GM23338 (cell line): ENCODE measurements around the gene RAD50. TPM values are rescaled to one million over a fixed set of nuclear protein-coding genes. Genes with fewer than 3 reads are reported as not detected.
A peak's percentile ranks its signal among the peaks of the same experiment; 100 is the strongest.

Source experiments
- ATAC-seq: fragments of 200-7000 bp; cut with Tn5 transposase; 3 replicates; pipeline ENCODE4 v1.9.1; 2020
- DNase-seq: peaks from one replicate; pipeline ENCODE4 v3.0.0-alpha.2; 2015; ENCODE audit warnings: low spot score
- H2AFZ ChIP-seq: fragments of 200-600 bp; sonication (generic); 2 replicates; pipeline ENCODE4 v1.8.0; 2016; ENCODE audit warnings: antibody characterized with exemption, mild to moderate bottlenecking, moderate library complexity
- H3F3A ChIP-seq: fragments of 200-600 bp; sonication (generic); replicated peaks from 2 replicates; pipeline ENCODE4 v1.8.0; 2017; ENCODE audit warnings: antibody characterized with exemption, mixed run types, low read depth
- H3K27ac ChIP-seq: fragments of 200-600 bp; sonication (generic); 2 replicates; pipeline ENCODE4 v1.6.1; 2016; ENCODE audit warnings: low read depth
- H3K27me3 ChIP-seq: fragments of 200-600 bp; sonication (generic); 2 replicates; pipeline ENCODE4 v1.8.0; 2016; ENCODE audit warnings: mild to moderate bottlenecking, mixed run types, moderate library complexity; ENCODE audit not compliant: insufficient read depth
- H3K36me3 ChIP-seq: fragments of 200-600 bp; sonication (generic); 2 replicates; pipeline ENCODE4 v1.8.0; 2016; ENCODE audit warnings: mild to moderate bottlenecking; ENCODE audit not compliant: insufficient read depth
- H3K4me1 ChIP-seq: fragments of 200-600 bp; sonication (generic); 2 replicates; pipeline ENCODE4 v1.8.0; 2016; ENCODE audit warnings: mild to moderate bottlenecking, moderate library complexity; ENCODE audit not compliant: insufficient read depth
- H3K4me2 ChIP-seq: fragments of 200-600 bp; sonication (generic); 2 replicates; pipeline ENCODE4 v1.7.1; 2017; ENCODE audit warnings: mixed run types
- H3K4me3 ChIP-seq: fragments of 200-600 bp; sonication (generic); 2 replicates; pipeline ENCODE4 v1.6.1; 2016; ENCODE audit warnings: mixed run types
- H3K79me2 ChIP-seq: fragments of 200-600 bp; sonication (generic); replicated peaks from 2 replicates; pipeline ENCODE4 v1.8.0; 2017; ENCODE audit warnings: mild to moderate bottlenecking; ENCODE audit not compliant: insufficient read depth
- H3K9me2 ChIP-seq: fragments of 200-600 bp; sonication (generic); 2 replicates; pipeline ENCODE4 v1.8.0; 2017; ENCODE audit not compliant: insufficient read depth
- H4K20me1 ChIP-seq: fragments of 200-600 bp; sonication (generic); replicated peaks from 2 replicates; pipeline ENCODE4 v1.8.0; 2017; ENCODE audit warnings: mild to moderate bottlenecking; ENCODE audit not compliant: insufficient read depth
- H3K27ac Mint-ChIP-seq: 2 replicates; pipeline ENCODE4 v1.8.0; 2020; ENCODE audit warnings: inconsistent platforms, mild to moderate bottlenecking, moderate library complexity, mixed read lengths
- H3K27me3 Mint-ChIP-seq: 3 replicates; pipeline ENCODE4 v1.8.0; 2022; ENCODE audit warnings: low read depth, mild to moderate bottlenecking, moderate library complexity, mixed read lengths, inconsistent platforms; ENCODE audit not compliant: insufficient read depth, poor library complexity
- H3K36me3 Mint-ChIP-seq: 3 replicates; pipeline ENCODE4 v1.8.0; 2021; ENCODE audit warnings: low read depth, mild to moderate bottlenecking, inconsistent platforms, moderate library complexity, mixed read lengths
- H3K4me1 Mint-ChIP-seq: 3 replicates; pipeline ENCODE4 v1.8.0; 2020; ENCODE audit warnings: mild to moderate bottlenecking, inconsistent platforms, mixed read lengths
- H3K4me3 Mint-ChIP-seq: 3 replicates; pipeline ENCODE4 v1.8.0; 2021; ENCODE audit warnings: moderate library complexity, mild to moderate bottlenecking, inconsistent platforms, mixed read lengths
- H3K9me3 Mint-ChIP-seq: 3 replicates; pipeline ENCODE4 v1.8.0; 2020; ENCODE audit warnings: moderate library complexity, mild to moderate bottlenecking, inconsistent platforms, mixed read lengths
- CREB1 ChIP-seq: fragments of 250-450 bp; sonication (Bioruptor Pico); IDR thresholded peaks from 2 replicates; pipeline ENCODE4 v1.5.0; 2020; ENCODE audit warnings: low read depth, mild to moderate bottlenecking, moderate library complexity
- CTCF ChIP-seq, 2 experiments: fragments of 200-600 bp in 1 of 2; sonication (generic) in 1 of 2; conservative IDR thresholded peaks; 2 replicates each; pipeline versions ENCODE4 v1.5.1 to v1.6.1; 2016 to 2017; ENCODE audit warnings: antibody characterized with exemption in 2 of 2, low read depth in 2 of 2, mild to moderate bottlenecking in 2 of 2, moderate library complexity in 1 of 2
- ETS1 ChIP-seq: IDR thresholded peaks from 2 replicates; pipeline ENCODE4 v1.6.1; 2016; ENCODE audit warnings: antibody characterized with exemption
- EZH2 ChIP-seq: fragments of 200-600 bp; sonication (generic); IDR thresholded peaks from one replicate; pipeline ENCODE4 v1.8.0; 2017; ENCODE audit warnings: antibody characterized with exemption, mild to moderate bottlenecking, low read depth; ENCODE audit not compliant: unreplicated experiment
- EZH2phosphoT487 ChIP-seq: fragments of 200-600 bp; sonication (generic); IDR thresholded peaks from one replicate; pipeline ENCODE4 v1.8.1; 2018; ENCODE audit warnings: antibody characterized with exemption; ENCODE audit not compliant: unreplicated experiment
- JUNB ChIP-seq: IDR thresholded peaks from one replicate; pipeline ENCODE4 v1.6.1; 2016; ENCODE audit warnings: antibody characterized with exemption; ENCODE audit not compliant: unreplicated experiment
- NANOG ChIP-seq: IDR thresholded peaks from 2 replicates; pipeline ENCODE4 v1.6.1; 2016; ENCODE audit warnings: antibody characterized with exemption, borderline replicate concordance
- POLR2AphosphoS5 ChIP-seq: IDR thresholded peaks from 2 replicates; pipeline ENCODE4 v1.6.1; 2016; ENCODE audit warnings: antibody characterized with exemption, low read depth
- REST ChIP-seq: IDR thresholded peaks from one replicate; pipeline ENCODE4 v1.6.1; 2018; ENCODE audit warnings: antibody characterized with exemption; ENCODE audit not compliant: unreplicated experiment
- STAT1 ChIP-seq: IDR thresholded peaks from one replicate; pipeline ENCODE4 v1.6.1; 2016; ENCODE audit warnings: antibody characterized with exemption; ENCODE audit not compliant: unreplicated experiment
- ZNF114 ChIP-seq: fragments of 250-450 bp; sonication (Bioruptor Pico); IDR thresholded peaks from 2 replicates; pipeline ENCODE4 v1.5.0; 2020; ENCODE audit warnings: mild to moderate bottlenecking, moderate library complexity
- ZNF331 ChIP-seq: fragments of 250-450 bp; sonication (Bioruptor Pico); IDR thresholded peaks from 2 replicates; pipeline ENCODE4 v1.5.0; 2020; ENCODE audit warnings: low read depth, mild to moderate bottlenecking, moderate library complexity
- polyA plus RNA-seq: library from polyadenylated mRNA; unstranded; fragments of >200 nt; fragmentation: Nextera tagmentation; extraction: Ambion mirVana; gene quantifications from 2 replicates; pipeline ENCODE4 v1.2.1, GENCODE V29; 2016
- total RNA-seq: library from RNA; depleted of rRNA; stranded (reverse); fragments of >200 nt; shearing (Covaris generic); gene quantifications from 2 replicates; pipeline ENCODE4 v1.2.3, GENCODE V29; 2014

RAD50 gene
- total and polyA plus RNA-seq, 2 experiments from 2014 or later: 27.0 to 52.2 TPM

- no peak overlapping the region for H3K27ac Mint-ChIP-seq
Measured at GRCh38 chr5:132549576-132549975, 7.2 kb upstream of the RAD50 start.

GRCh38 chr5:132556153-132556762 is 519 bp upstream of the RAD50 start:
- 0 out of 2 replicates have a peak, but pooled peaks cover 3% of the 10 kb centered on the region for H3F3A ChIP-seq
- H3K9me2 ChIP-seq: no peaks in the 10 kb centered on the region
- DNase-seq (no peak), ATAC-seq (no peak)
- Mint-ChIP-seq H3K4me1 (peaks cover 7% of the 10 kb centered on the region), H3K36me3 (no peaks in the 10 kb centered on the region; the same call in 2 of the 3 replicates), H3K27me3 (peaks cover 2% of the 10 kb centered on the region), H3K27ac (peak overlapping the region; percentile 76; the same call in 1 of the 2 replicates), H3K4me3 (peak overlapping the region; percentile 98), H3K9me3 (no peaks in the 10 kb centered on the region; the same call in 2 of the 3 replicates)
- H3K4me1 ChIP-seq: peaks cover 7% of the 10 kb centered on the region; the same call in 1 of the 2 replicates
- H3K79me2 ChIP-seq: peaks cover 14% of the 10 kb centered on the region
- H3K27ac ChIP-seq: no peak overlapping the region; the same call in 1 of the 2 replicates
- peak overlapping the region; percentile 94 for H2AFZ ChIP-seq
- peak overlapping the region; percentile 75 for H3K4me2 ChIP-seq
- H3K36me3 ChIP-seq: peaks cover 3% of the 10 kb centered on the region; the same call in 1 of the 2 replicates
- H3K27me3 ChIP-seq: no peaks in the 10 kb centered on the region
- H4K20me1 ChIP-seq: no peaks in the 10 kb centered on the region
- peak overlapping the region; percentile 81 for H3K4me3 ChIP-seq
- TF ChIP-seq STAT1 (no peak), EZH2 (no peak), EZH2phosphoT487 (no peak), CTCF (conservative IDR thresholded peaks at IDR 0.05; ENCODE audit: low read depth in 2 of 2) (no peak), ZNF331 (CRISPR knock-in tag) (no peak), ETS1 (no peak), JUNB (no peak), REST (no peak), POLR2AphosphoS5 (no peak), CREB1 (CRISPR knock-in tag) (no peak)

More at GRCh38 chr5:132549576-132549975, 7.2 kb upstream of the RAD50 start:
- no peaks in the 10 kb centered on the region for H3K4me1 Mint-ChIP-seq
- Histone ChIP-seq H3K4me2 (no peak overlapping the region), H3K36me3 (no peaks in the 10 kb centered on the region), H3K79me2 (no peaks in the 10 kb centered on the region), H3K4me1 (no peaks in the 10 kb centered on the region), H4K20me1 (no peaks in the 10 kb centered on the region), H2AFZ (no peak overlapping the region), H3F3A (no peaks in the 10 kb centered on the region), H3K9me2 (no peaks in the 10 kb centered on the region), H3K27me3 (no peaks in the 10 kb centered on the region), H3K4me3 (no peak overlapping the region), H3K27ac (no peak overlapping the region)
- no peaks in the 10 kb centered on the region for H3K9me3 Mint-ChIP-seq
- H3K4me3 Mint-ChIP-seq: no peak overlapping the region
- DNase-seq (no peak), ATAC-seq (no peak)
- TF ChIP-seq ETS1 (no peak), EZH2phosphoT487 (no peak), NANOG (no peak), ZNF114 (CRISPR knock-in tag) (no peak)
- H3K36me3 Mint-ChIP-seq: no peaks in the 10 kb centered on the region
- H3K27me3 Mint-ChIP-seq: peaks cover 6% of the 10 kb centered on the region
